ENCODE measurements around the gene PSG11.
"Not testable (repeated sequence)": the region's sequence is repeated elsewhere in the genome, so short reads cannot be mapped to it uniquely, and the experiment has no call there.

Gene PSG11

GRCh38 chr19:42985588-42985987, 40.7 kb downstream of the PSG11 start:
- no peak for DNase-seq

- not testable (repeated sequence) for DNase-seq
These were observed 44.2 kb downstream of the PSG11 start for GRCh38 chr19:42982111-42982510.

GRCh38 chr19:42971451-42971850, 54.8 kb downstream of the PSG11 start:
- not testable (repeated sequence) for DNase-seq

- DNase-seq: no peak
These were observed 61.1 kb downstream of the PSG11 start for GRCh38 chr19:42965176-42965575.

- DNase-seq: no peak
These were observed 65.2 kb downstream of the PSG11 start for GRCh38 chr19:42961119-42961518.

Data from CD4-positive, alpha-beta T cell treated with Interferon alpha-2 for 1 hour (primary cell).